Frontal cortex (tissue), 4 donors: ENCODE data around the gene EME1. TPM values are rescaled to one million over a fixed set of nuclear protein-coding genes. Genes with fewer than 3 reads are reported as not detected.
"Not testable (repeated sequence)": the region's sequence is repeated elsewhere in the genome, so short reads cannot be mapped to it uniquely, and the experiment has no call there.

Experiments used
- DNase-seq, 2 donors: peaks; one replicate each; pipeline ENCODE4 v3.0.0; 2012; ENCODE audit warnings: low spot score in 2 of 2
- FAIRE-seq: peaks from 2 replicates; lab custom pipeline; 2012; peaks lifted over from hg19 to GRCh38; lab: Jason Lieb, UNC
- total RNA-seq: library from RNA; depleted of rRNA; stranded (reverse); fragments of >200 nt; gene quantifications from one replicate; pipeline ENCODE4 v1.2.3, GENCODE V29; 2014
- donor health status: control.
- donor health status: control.
- donor health status: control.

The EME1 gene
- total RNA-seq, 1 donor from 2014 or later = 1.2 TPM

DNA sequence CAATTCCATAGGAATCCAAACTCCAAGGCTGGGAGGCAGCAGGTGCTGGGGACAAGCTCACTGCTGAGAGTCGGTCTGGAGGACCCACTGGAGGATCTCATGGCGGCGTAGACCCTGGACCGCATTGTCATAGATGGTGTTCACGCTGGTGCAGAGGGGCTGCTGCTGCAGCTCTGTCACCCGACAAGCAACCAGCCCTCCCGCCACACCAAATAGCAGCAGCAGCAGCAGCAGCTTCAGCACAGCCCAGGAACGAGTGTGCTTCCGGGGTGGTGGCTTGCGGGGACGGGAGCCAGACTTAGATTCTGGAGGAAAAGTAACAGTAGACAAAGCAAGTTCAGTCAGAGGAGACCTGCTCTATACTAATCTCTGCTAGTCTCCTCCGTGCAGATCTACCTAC, 9.9 kb downstream of the EME1 start:
- DNase-seq (no peak), FAIRE-seq (no peak)

DNA sequence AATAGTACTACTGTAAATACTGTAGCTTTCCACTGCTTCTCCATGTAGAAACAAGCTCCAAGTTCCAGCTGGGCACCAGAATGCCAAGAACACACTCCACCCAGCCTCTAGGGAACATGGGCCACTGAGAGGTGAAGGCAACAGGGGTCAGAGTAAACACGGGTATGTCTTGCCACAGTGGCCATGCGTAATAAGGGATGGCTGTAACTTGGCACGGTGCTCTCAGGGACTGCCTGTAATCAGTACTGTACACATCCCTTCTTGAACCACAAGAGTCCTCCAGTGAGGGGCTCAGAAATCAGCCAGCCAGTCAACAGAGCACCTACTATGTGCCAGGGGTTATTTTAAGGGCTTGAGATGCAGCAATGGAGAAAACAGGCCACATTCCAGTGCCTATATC, 13.5 kb downstream of the EME1 start:
- no peak for FAIRE-seq
- DNase-seq = no peak

DNA sequence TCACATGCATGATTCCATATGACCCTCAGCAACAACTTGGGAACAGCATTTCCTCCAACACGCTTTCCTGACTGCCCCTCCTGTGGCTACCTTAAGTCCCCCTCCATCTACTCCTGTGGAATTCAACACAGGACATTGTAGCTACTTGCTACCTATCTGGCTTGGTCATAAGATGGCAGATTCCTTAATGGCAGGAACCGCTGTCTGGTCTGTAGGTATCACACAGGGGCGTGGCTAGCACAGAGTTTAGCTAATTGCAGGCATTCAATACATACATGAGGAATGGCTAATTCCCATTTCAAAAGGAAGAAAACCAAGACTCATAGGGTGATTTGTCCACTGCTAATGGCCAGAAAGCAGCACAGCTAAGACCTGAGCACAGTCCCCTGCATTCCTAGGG, 15.7 kb downstream of the EME1 start:
- no peak for DNase-seq
- FAIRE-seq = no peak

DNA sequence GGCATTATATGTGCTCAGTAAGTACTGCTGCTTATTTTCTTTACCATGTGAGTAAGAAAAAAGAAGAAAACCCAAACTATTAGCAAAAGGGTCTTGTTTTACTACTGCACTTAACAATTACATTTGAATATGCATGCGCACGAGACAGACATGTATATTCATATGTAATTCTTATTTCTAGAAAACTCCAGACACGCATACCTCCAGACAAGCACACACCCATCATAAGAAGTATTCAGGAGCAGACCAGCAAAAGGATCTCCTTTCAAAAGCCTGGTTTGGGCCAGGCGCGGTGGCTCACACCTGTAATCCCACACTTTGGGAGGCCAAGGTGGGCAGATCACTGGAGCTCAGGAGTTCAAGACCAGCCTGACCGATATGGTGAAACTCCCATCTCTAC, 16.5 kb downstream of the EME1 start:
- DNase-seq (no peak), FAIRE-seq (no peak)

DNA sequence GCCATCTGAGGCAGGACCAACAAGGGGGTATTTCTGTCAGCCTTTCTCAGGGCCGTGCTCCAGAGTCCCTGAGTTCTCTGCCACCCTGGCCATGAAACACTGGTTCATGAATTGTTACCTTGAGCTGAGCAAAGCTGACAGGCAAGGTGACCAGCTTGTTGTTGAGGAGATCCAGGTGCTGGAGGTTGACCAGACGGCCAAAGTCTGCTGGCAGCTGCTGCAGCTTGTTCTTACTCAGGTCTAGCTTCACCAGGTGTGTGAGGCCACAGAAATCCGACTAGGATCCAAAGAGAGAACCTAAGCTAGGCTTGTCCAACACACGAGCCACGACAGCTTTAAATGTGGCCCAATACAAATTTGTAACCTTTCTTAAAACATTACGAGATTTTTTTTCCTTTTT, 19.6 kb downstream of the EME1 start:
- no peak for FAIRE-seq
- no peak for DNase-seq

DNA sequence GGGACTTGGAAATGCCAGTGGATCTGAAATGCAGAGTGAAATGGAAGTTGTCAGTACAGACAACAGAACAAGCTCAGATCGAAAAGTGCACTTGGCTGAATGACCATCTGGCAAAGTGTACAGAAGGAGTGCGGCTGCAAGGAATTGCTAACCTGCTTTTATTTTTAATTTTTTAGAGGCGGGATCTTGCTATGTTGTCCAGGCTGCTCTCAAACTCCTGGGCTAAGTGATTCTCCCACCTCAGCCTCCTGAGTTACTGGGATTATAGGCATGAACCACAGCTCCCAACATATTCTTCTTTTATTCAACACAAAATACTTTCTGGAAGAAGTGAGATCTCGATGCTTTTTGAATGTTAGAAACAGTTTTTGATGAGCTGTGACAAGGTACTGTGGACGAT, 20.7 kb downstream of the EME1 start:
- DNase-seq (no peak), FAIRE-seq (no peak)

DNA sequence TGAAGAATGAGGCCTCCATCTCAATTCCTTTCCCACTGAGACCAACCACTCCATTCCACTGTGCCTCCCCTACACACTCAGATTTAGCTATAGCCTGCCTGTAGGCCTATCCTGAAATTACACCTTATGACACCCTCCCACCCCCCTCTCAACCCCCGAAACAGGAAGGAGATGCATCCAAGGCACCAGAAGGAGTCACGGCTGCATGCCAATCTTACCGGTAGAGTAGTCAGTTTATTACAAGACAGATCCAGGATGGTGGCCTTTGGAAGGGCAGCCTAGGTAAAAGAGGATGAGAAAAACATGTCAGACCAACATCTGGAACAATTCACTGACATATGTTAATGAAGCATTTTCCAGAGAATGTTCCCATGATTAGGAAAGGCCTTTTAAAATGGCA, 21.7 kb downstream of the EME1 start:
- no peak for FAIRE-seq
- DNase-seq = no peak

DNA sequence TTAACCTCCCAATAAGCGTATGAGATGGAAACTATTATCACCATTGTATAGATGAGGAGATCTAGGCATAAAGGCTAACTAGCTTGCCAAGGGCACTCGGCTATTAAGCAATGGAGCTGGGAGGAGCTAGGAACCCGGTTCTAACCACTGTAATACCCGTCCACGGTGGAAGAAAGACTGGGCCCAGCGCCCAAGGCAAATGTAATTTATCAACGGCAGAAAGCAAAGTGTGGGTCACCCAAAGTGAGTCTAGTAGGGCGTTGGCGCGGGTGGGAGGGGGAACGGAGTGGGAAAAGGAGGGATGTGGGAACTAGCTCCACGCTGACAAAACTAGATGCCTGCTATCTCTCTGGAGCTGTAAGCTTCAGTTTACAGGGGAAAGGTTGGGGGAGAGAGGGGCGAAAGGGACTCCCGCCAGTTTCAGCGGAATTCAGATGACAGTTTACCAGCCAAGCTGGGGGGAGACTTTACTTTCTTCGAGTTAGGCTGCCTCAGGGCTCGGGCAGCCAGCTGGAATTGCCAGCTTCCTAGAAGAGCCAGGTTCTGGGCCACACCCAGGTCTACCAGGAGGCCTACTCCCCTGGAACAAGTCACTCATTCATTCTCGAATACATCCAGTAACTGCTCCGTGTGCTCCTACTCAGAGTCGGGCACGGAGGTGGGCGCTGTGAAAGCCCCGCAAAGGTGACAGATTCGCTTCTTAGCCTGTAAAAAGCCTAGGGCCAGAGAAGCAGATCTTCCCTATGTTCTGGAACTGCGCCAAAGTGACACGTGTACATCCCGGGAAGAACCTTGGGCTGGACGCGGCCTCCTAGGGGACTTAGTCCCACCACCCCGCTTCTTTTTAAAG, 23.5 kb downstream of the EME1 start:
- FAIRE-seq = no peak
- peak in 1 of 2 donors; percentile 38 for DNase-seq

DNA sequence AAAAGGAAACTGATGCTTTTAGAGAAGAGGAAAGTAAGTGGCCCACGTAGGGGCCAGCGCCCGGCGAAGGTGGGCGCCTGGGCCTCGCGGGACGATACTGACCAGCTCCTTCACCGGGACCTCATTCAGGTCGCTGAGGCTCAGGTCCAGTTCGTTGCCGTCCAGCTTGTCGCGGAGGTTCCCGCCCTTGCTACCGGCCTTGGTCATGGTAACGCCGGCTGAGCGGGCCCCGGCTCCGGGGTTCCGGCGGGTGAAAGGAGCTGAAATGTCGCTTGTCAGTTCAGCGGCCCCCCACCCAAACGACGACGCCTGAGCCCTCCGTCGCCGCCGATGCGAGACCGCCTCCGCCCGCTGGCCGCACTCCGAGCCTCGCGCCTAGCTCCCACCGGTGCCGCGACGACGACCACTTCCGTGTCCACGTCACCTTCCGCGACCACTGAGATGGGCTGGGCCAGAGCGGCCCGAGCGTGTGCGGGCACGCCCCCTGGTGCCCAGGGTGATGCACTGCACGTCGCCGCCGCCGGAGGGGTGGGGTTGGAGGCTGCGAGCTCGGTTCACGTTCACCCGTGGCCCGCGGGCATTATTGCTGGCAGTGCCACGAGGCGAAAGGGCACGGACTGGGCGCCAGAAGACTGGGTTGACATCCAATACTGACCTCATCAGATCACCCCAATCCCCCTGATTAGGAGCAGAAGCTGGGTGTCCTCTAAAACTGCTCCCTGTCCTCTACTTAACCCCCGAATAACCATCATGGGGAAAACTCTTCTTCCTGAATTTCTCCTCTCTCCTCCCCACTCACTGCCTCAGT, 24.3 kb downstream of the EME1 start, which contains the start of gene LRRC59:
Gene LRRC59 (minus strand): TSS at position 413 of the 808 bp plus-strand sequence. CDS start 206 bp downstream, at position 207.
- DNase-seq (peak; percentile 83 to 90), FAIRE-seq (no peak)

DNA sequence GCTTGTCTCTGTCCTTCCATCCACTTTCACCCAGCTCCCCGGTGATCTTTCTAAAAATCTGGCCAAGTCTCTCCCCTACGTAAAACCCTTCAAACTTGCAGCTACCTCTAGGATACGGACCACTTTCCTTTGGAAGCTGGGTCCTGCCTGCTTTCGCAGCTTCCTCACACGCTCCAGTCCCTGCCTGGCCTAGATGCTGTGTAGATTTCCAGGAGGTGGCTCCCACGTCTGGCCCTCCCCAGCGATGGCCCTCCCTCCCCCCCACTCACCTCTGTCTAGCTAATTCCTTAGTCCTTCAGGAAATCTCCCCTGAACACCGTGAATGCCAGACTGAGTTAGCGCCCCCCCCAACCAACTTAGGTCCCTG, 24.9 kb downstream of the EME1 start:
- FAIRE-seq = no peak

DNA sequence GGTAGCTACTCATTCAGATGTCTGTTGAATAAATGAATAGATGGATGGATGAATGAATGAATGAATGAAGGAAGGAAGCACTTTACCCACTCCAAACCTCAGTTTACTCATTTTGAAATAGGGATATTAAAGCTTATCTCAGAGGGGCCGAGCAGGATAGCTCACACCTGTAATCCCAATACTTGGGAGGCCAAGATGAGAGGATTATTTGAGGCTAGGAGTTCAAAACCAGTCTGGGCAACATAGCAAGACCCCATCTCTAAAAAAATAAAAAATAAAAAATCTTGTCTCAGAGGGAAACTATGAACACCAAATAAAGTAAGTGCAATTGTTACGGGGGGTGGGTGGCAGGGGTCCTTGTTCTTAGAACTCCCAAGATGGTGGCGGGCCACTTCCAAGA, 25.6 kb downstream of the EME1 start:
- DNase-seq, FAIRE-seq: not testable (repeated sequence)

More for the DNA sequence above, 24.9 kb downstream of the EME1 start:
- DNase-seq = no peak

DNA sequence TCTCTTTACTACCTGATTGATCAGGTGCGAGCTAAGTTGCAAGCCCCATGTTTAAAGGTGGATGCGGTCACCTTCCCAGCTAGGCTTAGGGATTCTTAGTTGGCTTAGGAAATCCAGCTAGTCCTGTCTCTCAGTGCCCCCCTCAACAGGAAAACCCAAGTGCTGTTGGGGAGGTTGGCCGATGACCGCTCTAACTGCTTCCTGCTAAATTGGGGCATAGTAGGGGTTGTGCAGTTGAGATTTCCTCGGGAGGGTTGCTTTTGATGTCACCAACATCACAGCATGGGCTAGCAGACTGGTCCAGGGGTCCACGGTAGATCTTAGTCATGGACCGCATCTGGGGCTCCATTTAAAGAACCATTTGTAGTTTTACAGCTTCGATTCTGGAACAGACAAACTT, 26.6 kb downstream of the EME1 start:
- DNase-seq, FAIRE-seq: not testable (repeated sequence)

DNA sequence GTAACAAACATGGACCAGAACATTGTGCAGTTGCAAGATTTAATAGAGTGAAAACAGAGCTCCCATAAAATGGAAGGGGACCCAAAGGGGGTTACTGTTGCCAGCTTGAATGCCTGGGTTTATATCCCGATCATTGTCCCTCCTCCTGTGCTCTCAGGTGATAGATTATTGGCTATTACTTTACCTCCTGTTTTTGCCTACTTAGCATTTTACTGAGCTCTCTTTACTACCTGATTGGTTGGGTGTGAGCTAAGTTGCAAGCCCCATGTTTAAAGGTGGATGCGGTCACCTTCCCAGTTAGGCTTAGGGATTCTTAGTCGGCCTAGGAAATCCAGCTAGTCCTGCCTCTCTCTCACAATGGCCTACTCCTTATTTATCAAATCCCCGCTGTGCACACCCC, 32.3 kb downstream of the EME1 start:
- DNase-seq = not testable (repeated sequence)

DNA sequence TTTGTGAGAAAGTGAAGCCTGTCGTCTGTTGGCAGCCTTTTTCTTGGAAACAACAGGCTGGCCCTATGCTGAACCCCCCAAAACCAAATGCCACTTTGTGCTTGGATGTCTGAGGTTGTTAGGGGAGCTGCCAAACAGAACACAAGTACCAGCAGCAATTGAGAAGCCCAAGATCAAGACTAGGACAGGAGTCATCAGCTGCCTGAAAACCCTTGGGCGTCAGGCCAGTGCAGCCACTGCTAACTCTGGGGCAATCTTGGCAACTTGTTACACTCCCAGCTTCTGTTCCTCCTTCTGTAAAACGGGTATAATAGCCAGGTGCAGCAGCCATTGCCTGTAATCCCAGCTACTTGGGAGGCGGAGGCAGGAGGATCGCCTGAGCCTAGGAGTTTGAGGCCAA, 33.5 kb downstream of the EME1 start:
- FAIRE-seq (no peak), DNase-seq (no peak)

More for the DNA sequence above, 32.3 kb downstream of the EME1 start:
- FAIRE-seq = not testable (repeated sequence)

DNA sequence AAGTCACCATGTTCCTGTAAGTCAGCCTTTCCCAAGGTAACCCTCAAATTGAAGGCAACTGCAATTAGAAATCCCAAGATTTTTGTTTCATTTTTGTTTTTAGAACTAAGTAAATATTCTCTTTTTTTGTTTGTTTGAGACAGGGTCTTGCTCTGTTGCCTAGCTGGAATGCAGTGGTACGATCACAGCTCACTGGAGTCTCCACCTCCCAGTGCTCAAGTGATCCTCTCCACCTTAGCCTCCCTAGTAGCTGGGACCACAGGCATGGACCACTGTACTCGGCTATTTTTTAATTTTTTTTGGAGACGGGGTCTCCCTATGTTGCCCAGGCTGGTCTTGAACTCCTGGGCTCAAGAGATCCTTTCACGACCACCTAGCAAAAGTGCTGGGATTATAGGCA, 34.9 kb downstream of the EME1 start:
- FAIRE-seq = no peak

DNA sequence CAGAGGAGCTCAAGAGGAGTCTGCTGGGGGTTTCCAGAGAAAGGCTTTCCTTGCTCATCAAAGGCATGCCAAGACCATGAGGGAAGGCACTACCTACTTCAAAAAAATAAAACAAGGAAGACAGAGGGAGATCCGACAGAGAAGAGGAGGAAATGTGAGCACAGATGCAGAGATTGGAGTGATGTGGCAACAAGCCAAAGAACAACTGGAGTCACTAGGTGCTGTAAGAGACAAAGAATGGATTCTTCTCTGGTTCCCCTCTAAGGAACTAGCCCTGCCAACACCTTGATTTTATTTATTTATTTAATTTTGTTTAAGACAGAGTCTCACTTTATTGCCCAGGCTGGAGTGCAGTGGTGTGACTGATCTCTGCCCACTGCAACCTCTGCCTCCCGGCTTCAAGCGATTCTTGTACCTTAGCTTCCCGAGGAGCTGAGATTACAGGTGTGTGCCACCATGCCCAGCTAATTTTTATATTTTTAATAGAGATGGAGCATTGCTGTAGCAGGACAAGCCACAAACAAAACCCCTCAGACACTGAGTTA, 39.2 kb downstream of the EME1 start:
- no peak for FAIRE-seq
- DNase-seq = no peak

More for the DNA sequence above, 34.9 kb downstream of the EME1 start:
- DNase-seq = no peak

DNA sequence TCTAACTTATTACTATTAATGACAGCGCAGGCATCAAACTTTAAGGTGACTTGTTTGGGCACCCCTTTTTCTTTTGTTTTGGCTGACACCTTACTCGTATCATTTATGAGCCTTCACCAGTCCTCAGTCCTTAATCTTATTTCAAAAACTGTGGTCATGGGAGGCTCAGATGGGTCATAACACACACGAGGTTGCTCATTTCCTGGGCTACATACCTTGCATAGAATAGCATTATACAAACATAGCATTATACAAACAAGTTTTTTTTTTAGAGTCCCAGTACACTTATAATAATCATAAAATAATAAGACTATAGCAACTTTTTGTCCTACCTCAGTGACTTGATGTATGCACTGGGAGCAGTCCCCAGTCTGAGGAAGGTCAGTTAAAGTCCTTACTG, 41.8 kb downstream of the EME1 start:
- FAIRE-seq = no peak
- DNase-seq = no peak

DNA sequence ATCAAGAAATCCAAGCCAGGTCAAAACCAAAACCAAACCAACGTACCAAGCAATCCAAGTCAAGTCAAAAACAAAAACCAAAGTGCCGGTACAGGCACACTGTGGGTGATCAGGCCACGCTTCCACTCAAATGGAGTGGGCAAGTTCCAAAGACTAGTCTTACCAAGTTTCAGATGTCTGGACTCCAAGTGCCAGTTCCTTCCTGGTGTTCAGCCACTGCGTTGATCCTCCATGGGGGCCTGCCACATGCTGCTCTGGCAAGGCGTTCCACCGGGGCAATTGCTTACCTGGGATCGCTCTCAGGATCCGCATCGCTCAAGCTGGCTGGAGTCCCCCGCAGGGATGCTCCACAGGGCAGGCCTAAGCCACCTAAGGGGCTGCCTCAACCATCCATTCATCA, 46.5 kb downstream of the EME1 start:
- not testable (repeated sequence) for FAIRE-seq, DNase-seq

DNA sequence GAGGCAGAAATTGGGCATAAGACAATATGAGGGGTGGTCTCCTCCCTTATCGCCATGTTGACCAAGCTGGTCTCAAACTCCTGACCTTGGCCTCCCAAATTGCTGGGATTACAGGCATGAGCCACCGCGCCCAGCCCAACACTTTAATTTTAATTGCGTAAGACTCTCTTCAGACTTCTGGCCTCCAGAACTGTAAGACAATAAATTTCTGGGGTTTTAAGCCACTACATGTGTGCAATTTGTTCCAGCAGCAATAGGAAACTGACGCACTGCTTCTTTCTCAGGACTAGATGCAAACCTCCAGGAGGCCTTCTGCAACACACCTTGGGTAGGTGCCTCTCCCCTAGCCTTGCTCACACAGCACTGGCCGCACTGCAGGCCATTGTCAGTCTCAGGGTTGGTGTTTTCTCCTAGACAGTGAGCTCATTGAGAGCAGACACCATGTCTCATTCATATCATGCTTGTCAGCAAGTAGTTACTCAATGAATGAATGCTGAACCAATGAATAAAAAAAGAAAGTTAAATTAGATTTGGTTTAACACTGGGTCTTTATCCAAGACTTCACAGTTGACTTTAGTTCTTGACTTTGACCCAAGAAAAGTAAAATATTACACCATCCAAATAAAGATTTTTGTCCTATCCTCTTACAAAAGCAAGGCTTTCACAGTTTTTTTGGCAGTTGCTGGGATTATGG, 47.5 kb downstream of the EME1 start:
- no peak for DNase-seq
- no peak for FAIRE-seq
